Astrocyte (in vitro differentiated cells and primary cell): Measurements from ENCODE around the gene ASCC2.
"Not testable (repeated sequence)": the region's sequence is repeated elsewhere in the genome, so short reads cannot be mapped to it uniquely, and the experiment has no call there.

Source experiments
- CTCF ChIP-seq: IDR thresholded peaks from 2 replicates; pipeline ENCODE4 v1.5.1; 2011; ENCODE audit warnings: low read depth, mild to moderate bottlenecking, inconsistent platforms, low read length, moderate library complexity; ENCODE audit not compliant: insufficient read depth
- EZH2 ChIP-seq: IDR thresholded peaks from 2 replicates; pipeline ENCODE4 v1.6.1; 2012; ENCODE audit warnings: mild to moderate bottlenecking, low read length, inconsistent platforms; ENCODE audit not compliant: insufficient read depth

- TF ChIP-seq CTCF, EZH2: not testable (repeated sequence)
Measured at GRCh38 chr22:29827726-29828125, 10.3 kb downstream of the ASCC2 start.
